Measurements from ENCODE around the gene CSMD2. TPM values are rescaled to one million over a fixed set of nuclear protein-coding genes. Genes with fewer than 3 reads are reported as not detected.

Gene CSMD2
- total RNA-seq, 5 donors from 2014 or later (not counting 1 experiment from before 2014, with no cell fraction given) = 0.03 TPM; not detected in 4

DNA sequence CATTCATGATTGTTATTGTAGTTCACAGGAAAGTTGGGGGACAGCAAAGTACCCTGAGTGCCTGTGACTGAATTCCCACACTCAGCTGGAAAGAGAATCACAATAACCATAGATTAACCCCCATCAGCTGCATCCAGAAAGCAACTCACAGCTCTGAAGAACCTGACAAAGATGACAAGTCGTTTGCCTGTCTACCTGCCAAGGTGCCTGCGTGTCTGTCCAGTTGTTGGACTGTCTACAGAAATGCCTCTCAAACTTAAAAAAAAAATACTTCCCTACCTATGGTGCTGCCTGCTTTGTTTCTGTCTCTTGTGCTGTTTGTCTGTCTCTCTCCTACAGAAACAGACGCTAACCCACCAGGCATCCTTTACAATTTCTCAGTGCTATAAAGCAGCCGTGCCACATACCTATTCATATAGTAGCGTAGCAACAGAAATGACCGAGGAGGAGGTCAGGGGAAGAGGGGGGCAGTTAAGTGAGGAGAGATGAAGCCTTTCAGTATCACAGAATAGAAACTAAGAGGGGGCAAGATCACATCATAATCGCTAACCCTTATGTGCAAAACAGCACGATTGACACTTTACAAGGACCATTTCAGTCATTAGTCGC lies 455.8 kb downstream of the CSMD2 start:
- Histone ChIP-seq H3K36me3 (ENCODE audit: control insufficient read depth in 2 of 2, extremely low read depth in 1 of 2, insufficient read depth in 1 of 2, low read length in 1 of 2) (no peaks in the 10 kb centered on the region), H3K4me3 (ENCODE audit: control insufficient read depth in 1 of 2, extremely low read depth in 1 of 2, low read length in 1 of 2) (no peak overlapping the region), H3K27ac (ENCODE audit: low read length) (no peak overlapping the region), H3K27me3 (replicated peaks in 1 of 2; ENCODE audit: control insufficient read depth in 2 of 2, extremely low read depth in 1 of 2, insufficient read depth in 2 of 2, low read length in 1 of 2) (peaks cover 0 to 17% of the 10 kb centered on the region in 2 experiments), H3K4me1 (ENCODE audit: control insufficient read depth in 1 of 2, extremely low read depth in 1 of 2, insufficient read depth in 2 of 2, low read length in 2 of 2) (no peaks in the 10 kb centered on the region), H3K9me3 (no peaks in the 10 kb centered on the region)
- WGBS (ENCODE audit: insufficient coverage) = 57% methylated on average over 3 of the region's 9 CpGs
- Mint-ChIP-seq H3K4me3 (no peak overlapping the region), H3K27me3 (peaks cover 22 to 36% of the 10 kb centered on the region in 2 donors), H3K27ac (no peak overlapping the region), H3K9me3 (peaks cover 0 to 3% (median 0%) of the 10 kb centered on the region in 3 donors), H3K4me1 (no peaks in the 10 kb centered on the region), H3K36me3 (no peaks in the 10 kb centered on the region)
- no peak for ATAC-seq (replicated peaks in 1 of 4)
- no peak for DNase-seq
- CTCF ChIA-PET = no interaction called here
- POLR2A ChIA-PET = no interaction called here

DNA sequence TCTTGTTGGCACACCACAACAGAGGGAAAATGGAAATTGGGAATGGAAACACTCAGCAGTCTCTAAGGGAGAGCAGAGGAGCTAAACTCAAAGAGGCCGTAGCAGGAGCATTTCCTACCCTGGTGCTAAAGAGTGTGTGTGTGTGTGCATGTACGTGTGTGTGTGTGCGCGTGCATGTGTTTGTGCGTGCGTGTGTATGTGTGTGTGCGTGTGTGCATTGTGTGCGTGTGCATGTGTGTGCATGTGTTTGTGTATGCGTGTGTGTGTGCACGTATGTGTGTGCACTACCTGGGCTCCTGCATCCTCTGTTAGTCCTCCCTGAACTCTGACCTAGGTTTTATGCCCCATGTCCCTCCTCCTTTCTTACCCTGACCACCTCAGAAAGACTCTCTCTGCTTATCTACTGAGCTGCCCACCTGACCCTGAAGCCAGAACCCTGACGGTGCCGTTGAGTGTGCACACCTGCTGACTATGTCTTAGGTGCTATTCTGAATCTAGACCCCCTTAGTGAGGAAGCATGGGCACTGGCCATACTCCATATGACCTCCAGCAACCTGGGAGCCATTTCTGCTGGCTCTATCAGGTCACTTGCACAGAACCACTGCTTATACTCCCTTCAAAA lies 458.3 kb downstream of the CSMD2 start:
- ChIA-PET CTCF (no interaction called here), POLR2A (no interaction called here)
- Mint-ChIP-seq H3K9me3 (peaks cover 0 to 3% (median 0%) of the 10 kb centered on the region in 3 donors), H3K36me3 (no peaks in the 10 kb centered on the region), H3K4me3 (no peak overlapping the region), H3K27ac (no peak overlapping the region), H3K27me3 (peaks cover 16 to 36% of the 10 kb centered on the region in 2 donors), H3K4me1 (no peaks in the 10 kb centered on the region)
- WGBS (ENCODE audit: insufficient coverage) = 94% methylated on average over 9 of the region's 12 CpGs
- Histone ChIP-seq H3K4me1 (ENCODE audit: control insufficient read depth in 1 of 2, extremely low read depth in 1 of 2, insufficient read depth in 2 of 2, low read length in 2 of 2) (no peaks in the 10 kb centered on the region), H3K4me3 (ENCODE audit: control insufficient read depth in 1 of 2, extremely low read depth in 1 of 2, low read length in 1 of 2) (no peak overlapping the region), H3K27ac (ENCODE audit: low read length) (no peak overlapping the region), H3K36me3 (ENCODE audit: control insufficient read depth in 2 of 2, extremely low read depth in 1 of 2, insufficient read depth in 1 of 2, low read length in 1 of 2) (no peaks in the 10 kb centered on the region), H3K9me3 (no peaks in the 10 kb centered on the region), H3K27me3 (replicated peaks in 1 of 2; ENCODE audit: control insufficient read depth in 2 of 2, extremely low read depth in 1 of 2, insufficient read depth in 2 of 2, low read length in 1 of 2) (peaks cover 0 to 11% of the 10 kb centered on the region in 2 experiments)
- no peak for DNase-seq
- ATAC-seq (replicated peaks in 1 of 4) = no peak

DNA sequence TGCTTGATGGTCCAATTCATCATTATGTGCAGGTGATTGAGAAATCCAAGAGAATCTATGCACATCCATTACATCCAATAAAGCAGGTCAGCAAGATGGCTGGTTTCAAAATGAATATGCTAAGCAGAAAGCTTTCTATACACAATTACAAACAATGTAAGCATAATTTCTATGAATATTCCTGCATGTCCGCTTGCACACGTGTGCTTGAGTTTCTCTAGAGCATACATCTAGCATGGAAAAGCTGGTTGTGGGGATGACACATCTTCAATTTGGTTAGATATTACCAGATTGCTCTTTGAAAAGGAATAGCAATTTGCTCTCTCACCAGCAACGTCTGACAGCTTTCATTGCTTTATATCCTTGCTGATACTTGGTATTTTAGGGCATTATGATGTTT lies 461.6 kb downstream of the CSMD2 start:
- Mint-ChIP-seq H3K4me3 (no peak overlapping the region), H3K4me1 (no peaks in the 10 kb centered on the region), H3K9me3 (peaks cover 0 to 3% (median 0%) of the 10 kb centered on the region in 3 donors), H3K36me3 (no peaks in the 10 kb centered on the region), H3K27me3 (peaks cover 13 to 21% of the 10 kb centered on the region in 2 donors), H3K27ac (no peak overlapping the region)
- Histone ChIP-seq H3K27ac (ENCODE audit: low read length) (no peak overlapping the region), H3K27me3 (replicated peaks in 1 of 2; ENCODE audit: control insufficient read depth in 2 of 2, extremely low read depth in 1 of 2, insufficient read depth in 2 of 2, low read length in 1 of 2) (peaks cover 0 to 14% of the 10 kb centered on the region in 2 experiments), H3K9me3 (no peaks in the 10 kb centered on the region), H3K4me3 (ENCODE audit: control insufficient read depth in 1 of 2, extremely low read depth in 1 of 2, low read length in 1 of 2) (no peak overlapping the region), H3K4me1 (ENCODE audit: control insufficient read depth in 1 of 2, extremely low read depth in 1 of 2, insufficient read depth in 2 of 2, low read length in 2 of 2) (no peaks in the 10 kb centered on the region), H3K36me3 (ENCODE audit: control insufficient read depth in 2 of 2, extremely low read depth in 1 of 2, insufficient read depth in 1 of 2, low read length in 1 of 2) (no peaks in the 10 kb centered on the region)
- no peak for ATAC-seq (replicated peaks in 1 of 4)
- ChIA-PET CTCF (no interaction called here), POLR2A (no interaction called here)
- no peak for DNase-seq
- 43% methylated on average over 1 of the region's 3 CpGs for WGBS (ENCODE audit: insufficient coverage)

DNA sequence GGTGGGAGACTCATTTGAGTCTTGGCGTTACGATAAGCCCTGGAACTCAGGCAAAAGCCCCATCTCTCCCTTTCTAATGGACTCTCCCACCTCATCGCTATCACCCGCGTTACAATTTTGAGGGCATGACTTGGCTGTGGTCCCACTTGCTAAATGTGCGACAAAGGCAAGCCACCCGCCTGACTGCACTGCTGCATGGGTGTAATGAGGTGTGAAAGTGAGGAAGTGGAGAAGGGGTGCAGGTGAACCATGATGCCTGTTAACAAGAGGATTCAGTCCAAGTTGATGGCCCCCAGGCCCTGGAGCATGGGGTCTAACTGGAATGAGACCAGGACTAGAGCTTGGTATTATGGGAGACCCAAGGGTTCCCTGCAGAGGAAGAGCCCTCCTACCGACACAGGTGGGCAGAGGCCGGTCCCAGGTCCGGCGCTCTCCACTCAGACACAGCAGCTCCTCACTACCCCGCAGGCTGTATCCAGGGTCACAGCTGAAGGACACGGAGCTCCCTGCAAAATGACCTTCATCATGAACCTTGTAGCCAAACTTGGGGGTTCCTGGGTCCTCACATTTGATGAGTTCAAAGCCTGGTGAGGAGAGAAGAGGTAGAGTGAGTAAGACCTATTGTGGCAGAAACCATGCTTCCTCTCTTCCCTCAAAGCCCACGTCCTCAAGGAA lies 466.5 kb downstream of the CSMD2 start:
- H3K4me3 Mint-ChIP-seq = no peak overlapping the region
- ChIA-PET CTCF (no interaction called here), POLR2A (no interaction called here)
- H3K27ac ChIP-seq (ENCODE audit: low read length) = no peak overlapping the region
- H3K27me3 Mint-ChIP-seq = peaks cover 14 to 19% of the 10 kb centered on the region in 2 donors
- 91% methylated on average over 7 of the region's 14 CpGs for WGBS (ENCODE audit: insufficient coverage)
- no peaks in the 10 kb centered on the region for H3K4me1 ChIP-seq (ENCODE audit: control insufficient read depth in 1 of 2, extremely low read depth in 1 of 2, insufficient read depth in 2 of 2, low read length in 2 of 2)
- H3K9me3 ChIP-seq = no peaks in the 10 kb centered on the region
- H3K4me3 ChIP-seq (ENCODE audit: control insufficient read depth in 1 of 2, extremely low read depth in 1 of 2, low read length in 1 of 2) = no peak overlapping the region
- no peaks in the 10 kb centered on the region for H3K36me3 Mint-ChIP-seq
- peaks cover 0 to 11% of the 10 kb centered on the region in 2 experiments for H3K27me3 ChIP-seq (replicated peaks in 1 of 2; ENCODE audit: control insufficient read depth in 2 of 2, extremely low read depth in 1 of 2, insufficient read depth in 2 of 2, low read length in 1 of 2)
- no peak overlapping the region for H3K27ac Mint-ChIP-seq
- DNase-seq (no peak), ATAC-seq (replicated peaks in 1 of 4) (no peak)
- H3K36me3 ChIP-seq (ENCODE audit: control insufficient read depth in 2 of 2, extremely low read depth in 1 of 2, insufficient read depth in 1 of 2, low read length in 1 of 2) = no peaks in the 10 kb centered on the region
- no peaks in the 10 kb centered on the region for H3K4me1 Mint-ChIP-seq
- no peaks in the 10 kb centered on the region for H3K9me3 Mint-ChIP-seq

DNA sequence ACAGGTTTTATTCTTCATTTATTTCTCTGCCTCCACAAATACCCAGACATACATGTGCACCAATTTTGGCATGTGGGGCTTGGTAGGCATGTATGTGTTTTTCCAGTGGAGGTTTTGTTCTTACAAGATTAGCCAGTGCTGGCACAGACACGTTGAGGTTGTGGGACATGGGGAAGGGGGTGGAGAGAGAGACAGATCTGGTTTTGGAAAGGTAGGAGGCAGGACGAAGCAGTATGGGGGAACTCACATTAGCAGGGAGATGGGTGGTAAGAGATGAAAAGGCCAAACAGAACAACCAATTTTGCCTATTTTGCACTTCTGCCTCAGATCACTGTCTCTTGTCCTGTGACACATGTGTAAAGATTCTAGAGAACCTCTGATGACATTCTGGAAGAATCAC lies 467.2 kb downstream of the CSMD2 start:
- ATAC-seq (replicated peaks in 1 of 4) (no peak), DNase-seq (no peak)
- H3K4me3 Mint-ChIP-seq = no peak overlapping the region
- Histone ChIP-seq H3K27me3 (replicated peaks in 1 of 2; ENCODE audit: control insufficient read depth in 2 of 2, extremely low read depth in 1 of 2, insufficient read depth in 2 of 2, low read length in 1 of 2) (peaks cover 0 to 14% of the 10 kb centered on the region in 2 experiments), H3K9me3 (no peaks in the 10 kb centered on the region), H3K27ac (ENCODE audit: low read length) (no peak overlapping the region), H3K4me1 (ENCODE audit: control insufficient read depth in 1 of 2, extremely low read depth in 1 of 2, insufficient read depth in 2 of 2, low read length in 2 of 2) (no peaks in the 10 kb centered on the region), H3K36me3 (ENCODE audit: control insufficient read depth in 2 of 2, extremely low read depth in 1 of 2, insufficient read depth in 1 of 2, low read length in 1 of 2) (no peaks in the 10 kb centered on the region), H3K4me3 (ENCODE audit: control insufficient read depth in 1 of 2, extremely low read depth in 1 of 2, low read length in 1 of 2) (no peak overlapping the region)
- no peaks in the 10 kb centered on the region for H3K36me3 Mint-ChIP-seq
- POLR2A ChIA-PET = no interaction called here
- CTCF ChIA-PET = no interaction called here
- no peaks in the 10 kb centered on the region for H3K4me1 Mint-ChIP-seq
- no peak overlapping the region for H3K27ac Mint-ChIP-seq
- 44% methylated on average over 1 of the region's 2 CpGs for WGBS (ENCODE audit: insufficient coverage)
- no peaks in the 10 kb centered on the region for H3K9me3 Mint-ChIP-seq
- H3K27me3 Mint-ChIP-seq = peaks cover 17 to 22% of the 10 kb centered on the region in 2 donors

DNA sequence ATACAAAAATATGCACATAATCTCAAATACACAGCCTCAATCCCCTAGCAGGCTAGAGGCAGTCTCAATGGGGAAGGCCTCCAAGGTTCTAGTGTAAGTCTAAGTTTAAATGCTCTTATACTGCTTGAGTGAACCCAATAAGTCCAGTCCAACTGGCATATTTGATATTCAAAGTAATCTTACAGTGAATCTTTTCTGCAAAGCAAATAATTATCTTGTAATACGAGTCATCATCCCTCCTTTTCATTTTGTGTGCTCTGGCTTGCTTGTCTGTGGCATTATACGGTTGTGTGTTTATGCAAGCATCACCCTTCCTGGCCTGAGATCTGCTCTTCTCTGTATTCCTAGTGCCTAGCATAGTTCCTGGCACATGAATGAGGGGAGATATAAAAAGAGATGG lies 468.1 kb downstream of the CSMD2 start:
- Mint-ChIP-seq H3K9me3 (no peaks in the 10 kb centered on the region), H3K4me3 (no peak overlapping the region), H3K27ac (no peak overlapping the region), H3K27me3 (peaks cover 18 to 22% of the 10 kb centered on the region in 2 donors), H3K36me3 (no peaks in the 10 kb centered on the region), H3K4me1 (no peaks in the 10 kb centered on the region)
- CTCF ChIA-PET = no interaction called here
- Histone ChIP-seq H3K27me3 (replicated peaks in 1 of 2; ENCODE audit: control insufficient read depth in 2 of 2, extremely low read depth in 1 of 2, insufficient read depth in 2 of 2, low read length in 1 of 2) (peaks cover 0 to 17% of the 10 kb centered on the region in 2 experiments), H3K4me1 (ENCODE audit: control insufficient read depth in 1 of 2, extremely low read depth in 1 of 2, insufficient read depth in 2 of 2, low read length in 2 of 2) (no peaks in the 10 kb centered on the region), H3K4me3 (ENCODE audit: control insufficient read depth in 1 of 2, extremely low read depth in 1 of 2, low read length in 1 of 2) (no peak overlapping the region), H3K27ac (ENCODE audit: low read length) (no peak overlapping the region), H3K36me3 (ENCODE audit: control insufficient read depth in 2 of 2, extremely low read depth in 1 of 2, insufficient read depth in 1 of 2, low read length in 1 of 2) (no peaks in the 10 kb centered on the region), H3K9me3 (no peaks in the 10 kb centered on the region)
- ATAC-seq (replicated peaks in 1 of 4) (no peak), DNase-seq (no peak)
- no CpG with 5 or more reads among the region's 2 CpGs for WGBS (ENCODE audit: insufficient coverage)
- POLR2A ChIA-PET = no interaction called here
